ENCODE results near the gene SLCO2B1. TPM values are rescaled to one million over a fixed set of nuclear protein-coding genes. Genes with fewer than 3 reads are reported as not detected.

SLCO2B1 gene
- total and polyA plus RNA-seq, 2 donors from 2014 or later = 8.9 to 117 TPM

DNA sequence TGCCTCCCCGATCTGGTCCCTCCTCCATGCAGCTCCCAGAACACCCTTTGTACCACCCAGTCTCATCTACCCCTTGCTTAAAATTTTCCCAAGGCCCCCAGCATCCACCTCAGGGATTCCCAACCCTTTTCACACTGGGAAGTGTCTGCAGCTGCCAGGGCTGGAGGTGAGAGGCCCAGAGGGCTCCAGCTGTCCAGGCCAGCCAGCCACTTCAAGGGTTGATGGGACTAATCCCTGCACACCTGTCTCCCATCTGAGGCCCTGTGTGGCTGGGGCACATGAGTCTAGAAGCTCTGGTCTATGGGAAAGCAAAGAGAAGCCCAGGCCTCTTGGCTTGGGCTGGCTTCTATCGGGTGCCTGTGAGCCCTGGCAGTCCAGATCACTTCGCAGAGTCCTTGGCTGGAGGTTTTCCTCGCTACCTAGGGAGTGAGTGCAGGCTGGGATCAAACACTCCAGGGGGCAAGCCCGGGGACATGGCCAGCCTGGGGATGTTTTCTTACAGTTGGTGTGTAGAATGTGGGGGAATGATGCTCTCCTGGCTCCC lies 48.6 kb downstream of the SLCO2B1 start:
- no peak for DNase-seq
- Histone ChIP-seq H3K27ac (ENCODE audit: low read depth in 2 of 2, low read length in 2 of 2) (no peak overlapping the region), H3K4me1 (ENCODE audit: control insufficient read depth in 2 of 3, insufficient read depth in 2 of 3, low read depth in 1 of 3, low read length in 3 of 3) (peaks cover 0 to 2% (median 0%) of the 10 kb centered on the region in 3 donors), H3K9me3 (ENCODE audit: control insufficient read depth in 2 of 3, insufficient read depth in 1 of 3, low read length in 3 of 3) (no peaks in the 10 kb centered on the region), H3K27me3 (ENCODE audit: control insufficient read depth, insufficient read depth, low read length) (no peaks in the 10 kb centered on the region), H3K4me3 (ENCODE audit: low read length in 3 of 3) (no peak overlapping the region), H3K9ac (ENCODE audit: low read length in 3 of 3) (no peak overlapping the region), H3K36me3 (ENCODE audit: control insufficient read depth in 2 of 3, insufficient read depth in 3 of 3, low read length in 3 of 3) (no peaks in the 10 kb centered on the region)
- TF ChIP-seq, protein P1, sequence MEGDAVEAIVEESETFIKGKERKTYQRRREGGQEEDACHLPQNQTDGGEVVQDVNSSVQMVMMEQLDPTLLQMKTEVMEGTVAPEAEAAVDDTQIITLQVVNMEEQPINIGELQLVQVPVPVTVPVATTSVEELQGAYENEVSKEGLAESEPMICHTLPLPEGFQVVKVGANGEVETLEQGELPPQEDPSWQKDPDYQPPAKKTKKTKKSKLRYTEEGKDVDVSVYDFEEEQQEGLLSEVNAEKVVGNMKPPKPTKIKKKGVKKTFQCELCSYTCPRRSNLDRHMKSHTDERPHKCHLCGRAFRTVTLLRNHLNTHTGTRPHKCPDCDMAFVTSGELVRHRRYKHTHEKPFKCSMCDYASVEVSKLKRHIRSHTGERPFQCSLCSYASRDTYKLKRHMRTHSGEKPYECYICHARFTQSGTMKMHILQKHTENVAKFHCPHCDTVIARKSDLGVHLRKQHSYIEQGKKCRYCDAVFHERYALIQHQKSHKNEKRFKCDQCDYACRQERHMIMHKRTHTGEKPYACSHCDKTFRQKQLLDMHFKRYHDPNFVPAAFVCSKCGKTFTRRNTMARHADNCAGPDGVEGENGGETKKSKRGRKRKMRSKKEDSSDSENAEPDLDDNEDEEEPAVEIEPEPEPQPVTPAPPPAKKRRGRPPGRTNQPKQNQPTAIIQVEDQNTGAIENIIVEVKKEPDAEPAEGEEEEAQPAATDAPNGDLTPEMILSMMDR (IDR thresholded peaks at IDR 0.05; ENCODE audit: borderline replicate concordance, extremely low read depth, insufficient read depth) = no peak
- FAIRE-seq = no peak
- intact Hi-C loops (cut with DNase I) = loop anchor here (10.0 kb wide), 1 partner anchor 55 kb away; no protein-coding TSS in a partner anchor

DNA sequence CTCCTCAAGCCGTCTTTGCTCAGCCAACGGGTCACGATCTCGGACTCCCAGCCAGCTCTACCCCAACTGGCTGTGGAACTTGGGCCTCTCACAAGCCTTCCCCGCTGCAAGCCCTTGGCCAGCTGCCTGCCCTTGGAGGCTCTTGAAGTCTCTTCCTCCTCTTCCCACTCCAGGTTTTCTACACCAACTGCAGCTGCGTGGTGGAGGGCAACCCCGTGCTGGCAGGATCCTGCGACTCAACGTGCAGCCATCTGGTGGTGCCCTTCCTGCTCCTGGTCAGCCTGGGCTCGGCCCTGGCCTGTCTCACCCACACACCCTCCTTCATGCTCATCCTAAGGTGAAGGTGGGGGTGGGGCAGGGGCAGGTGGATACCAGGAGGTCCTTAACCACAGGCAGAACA lies 49.1 kb downstream of the SLCO2B1 start:
- TF ChIP-seq, protein P1 (IDR thresholded peaks at IDR 0.05; ENCODE audit: borderline replicate concordance, extremely low read depth, insufficient read depth) = no peak
- no peak overlapping the region for H3K27ac ChIP-seq (ENCODE audit: low read depth in 2 of 2, low read length in 2 of 2)
- no peak for FAIRE-seq
- H3K9me3 ChIP-seq (ENCODE audit: control insufficient read depth in 2 of 3, insufficient read depth in 1 of 3, low read length in 3 of 3) = no peaks in the 10 kb centered on the region
- no peaks in the 10 kb centered on the region for H3K27me3 ChIP-seq (ENCODE audit: control insufficient read depth, insufficient read depth, low read length)
- DNase-seq = no peak
- intact Hi-C loops (cut with DNase I) = no loop called here
- no peak overlapping the region for H3K4me3 ChIP-seq (ENCODE audit: low read length in 3 of 3)
- H3K4me1 ChIP-seq (ENCODE audit: control insufficient read depth in 2 of 3, insufficient read depth in 2 of 3, low read depth in 1 of 3, low read length in 3 of 3) = peaks cover 0 to 5% (median 3%) of the 10 kb centered on the region in 3 donors
- no peaks in the 10 kb centered on the region for H3K36me3 ChIP-seq (ENCODE audit: control insufficient read depth in 2 of 3, insufficient read depth in 3 of 3, low read length in 3 of 3)
- H3K9ac ChIP-seq (ENCODE audit: low read length in 3 of 3) = no peak overlapping the region

DNA sequence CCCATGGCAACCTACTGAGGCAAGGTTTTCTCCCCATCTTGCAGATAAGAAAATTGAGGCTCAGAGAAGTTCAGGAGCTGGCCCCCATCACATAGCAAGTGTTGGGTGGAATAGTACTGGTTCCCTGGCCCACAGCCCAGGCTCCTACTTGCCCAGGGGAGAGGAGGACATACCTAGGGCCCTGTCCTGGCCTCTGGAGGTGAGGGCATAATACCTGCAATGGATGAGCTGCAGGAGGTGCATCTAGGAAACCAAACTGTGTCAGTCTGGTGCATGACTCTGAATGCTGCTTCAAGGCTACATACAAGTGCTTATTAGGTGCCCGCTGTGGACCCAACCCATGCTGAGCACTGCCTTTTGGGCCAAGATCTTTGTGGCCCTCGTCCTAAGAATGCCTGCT lies 49.6 kb downstream of the SLCO2B1 start:
- intact Hi-C loops (cut with DNase I) = no loop called here
- FAIRE-seq (no peak), DNase-seq (no peak)
- Histone ChIP-seq H3K36me3 (ENCODE audit: control insufficient read depth in 2 of 3, insufficient read depth in 3 of 3, low read length in 3 of 3) (no peaks in the 10 kb centered on the region), H3K27ac (ENCODE audit: low read depth in 2 of 2, low read length in 2 of 2) (no peak overlapping the region), H3K27me3 (ENCODE audit: control insufficient read depth, insufficient read depth, low read length) (no peaks in the 10 kb centered on the region), H3K4me3 (ENCODE audit: low read length in 3 of 3) (no peak overlapping the region), H3K4me1 (ENCODE audit: control insufficient read depth in 2 of 3, insufficient read depth in 2 of 3, low read depth in 1 of 3, low read length in 3 of 3) (peaks cover 0 to 5% (median 3%) of the 10 kb centered on the region in 3 donors), H3K9ac (ENCODE audit: low read length in 3 of 3) (no peak overlapping the region), H3K9me3 (ENCODE audit: control insufficient read depth in 2 of 3, insufficient read depth in 1 of 3, low read length in 3 of 3) (no peaks in the 10 kb centered on the region)
- TF ChIP-seq, protein P1 (IDR thresholded peaks at IDR 0.05; ENCODE audit: borderline replicate concordance, extremely low read depth, insufficient read depth) = no peak

DNA sequence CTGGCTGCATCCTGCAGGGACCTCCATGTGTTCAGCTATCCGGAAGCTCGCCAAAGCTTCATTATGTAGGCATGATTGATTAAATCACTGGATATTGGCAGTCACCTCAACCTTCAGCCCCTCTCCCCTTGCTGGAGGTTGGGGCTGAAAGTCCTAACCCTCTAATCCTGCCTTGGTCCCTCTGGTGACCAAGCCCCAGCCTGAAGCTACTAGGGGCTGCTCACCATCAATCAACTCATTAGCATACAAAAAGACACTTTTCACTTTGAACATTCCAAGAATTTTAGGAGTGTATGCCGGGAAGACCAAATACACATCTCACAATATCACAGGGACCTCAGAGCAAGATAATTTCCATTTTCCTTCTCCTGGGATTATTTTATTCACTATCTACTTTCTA lies 50.9 kb downstream of the SLCO2B1 start:
- Histone ChIP-seq H3K36me3 (ENCODE audit: control insufficient read depth in 2 of 3, insufficient read depth in 3 of 3, low read length in 3 of 3) (no peaks in the 10 kb centered on the region), H3K27ac (ENCODE audit: low read depth in 2 of 2, low read length in 2 of 2) (no peak overlapping the region), H3K9ac (ENCODE audit: low read length in 3 of 3) (no peak overlapping the region), H3K4me1 (ENCODE audit: control insufficient read depth in 2 of 3, insufficient read depth in 2 of 3, low read depth in 1 of 3, low read length in 3 of 3) (peaks cover 0 to 5% (median 3%) of the 10 kb centered on the region in 3 donors), H3K9me3 (ENCODE audit: control insufficient read depth in 2 of 3, insufficient read depth in 1 of 3, low read length in 3 of 3) (no peaks in the 10 kb centered on the region), H3K27me3 (ENCODE audit: control insufficient read depth, insufficient read depth, low read length) (no peaks in the 10 kb centered on the region), H3K4me3 (ENCODE audit: low read length in 3 of 3) (no peak overlapping the region)
- no peak for DNase-seq
- no peak for FAIRE-seq
- TF ChIP-seq, protein P1 (IDR thresholded peaks at IDR 0.05; ENCODE audit: borderline replicate concordance, extremely low read depth, insufficient read depth) = no peak
- intact Hi-C loops (cut with DNase I) = no loop called here
